GM12878 (cell line): Measurements from ENCODE around the gene ANKRD45. TPM values are rescaled to one million over a fixed set of nuclear protein-coding genes. Genes with fewer than 3 reads are reported as not detected.

ENCODE experiments used
- ATAC-seq: fragments of 200-7000 bp; cut with Tn5 transposase; 3 replicates; pipeline ENCODE4 v1.9.1; 2020; ENCODE audit warnings: mild to moderate bottlenecking, moderate library complexity
- BruUV-seq: library from RNA; stranded (reverse); fragments of 400-500 nt; replicated peaks from 2 replicates; lab custom pipeline; 2021; lab: Mats Ljungman, UMichigan
- CTCF ChIA-PET: fragments of 300-600 bp; sonication (Branson Sonifier 250); formaldehyde crosslinking; extraction: SDS; loops from one replicate; lab custom pipeline; 2021; ENCODE audit warnings: inconsistent platforms; lab: Yijun Ruan, JAX
- POLR2A ChIA-PET: fragments of 350-600 bp; formaldehyde crosslinking; extraction: SDS; loops from one replicate; lab custom pipeline; 2021; ENCODE audit warnings: inconsistent platforms; lab: Charles Lee
- RAD21 ChIA-PET: fragments of 300-600 bp; sonication (Branson Sonifier 250); formaldehyde crosslinking; loops from one replicate; lab custom pipeline; 2023; ENCODE audit warnings: antibody characterized with exemption; ENCODE audit not compliant: unreplicated experiment; lab: Charles Lee
- SMC1A ChIA-PET: fragments of 300-600 bp; sonication (Branson Sonifier 250); formaldehyde crosslinking; loops from one replicate; lab custom pipeline; 2023; ENCODE audit not compliant: unreplicated experiment, uncharacterized antibody; lab: Charles Lee
- DNase-seq: peaks from one replicate; pipeline ENCODE4 v3.0.0-alpha.2; 2011; ENCODE audit warnings: low read depth, low spot score
- FAIRE-seq: peaks from 3 replicates; lab custom pipeline; 2011; peaks lifted over from hg19 to GRCh38; lab: Jason Lieb, UNC
- H2AFZ ChIP-seq: 2 replicates; pipeline ENCODE4 v1.6.0; 2011; ENCODE audit warnings: low read depth, low read length, control low read depth; ENCODE audit not compliant: control insufficient read depth
- H3K27ac ChIP-seq: 2 replicates; pipeline ENCODE4 v1.5.1; 2011; ENCODE audit warnings: control low read depth; ENCODE audit not compliant: control insufficient read depth, insufficient read depth
- H3K27me3 ChIP-seq, 2 experiments: replicated peaks in 1 of 2; 2 replicates each; pipeline versions ENCODE4 v1.6.0 to v1.6.1; 2011; ENCODE audit warnings: low read length in 1 of 2; ENCODE audit not compliant: control insufficient read depth in 2 of 2, insufficient read depth in 2 of 2
- H3K36me3 ChIP-seq, 2 experiments: 2 replicates each; pipeline ENCODE4 v1.5.1; 2011; ENCODE audit warnings: low read length in 1 of 2; ENCODE audit not compliant: control insufficient read depth in 2 of 2, insufficient read depth in 2 of 2
- H3K4me1 ChIP-seq: 2 replicates; pipeline ENCODE4 v1.6.1; 2011; ENCODE audit warnings: mild to moderate bottlenecking, low read length, moderate library complexity, mixed read lengths; ENCODE audit not compliant: control insufficient read depth, insufficient read depth
- H3K4me2 ChIP-seq: 2 replicates; pipeline ENCODE4 v1.6.0; 2011; ENCODE audit warnings: control low read depth; ENCODE audit not compliant: control insufficient read depth, insufficient read depth
- H3K4me3 ChIP-seq: fragments of 200-600 bp; sonication (generic); 2 replicates; pipeline ENCODE4 v1.5.1; 2016
- H3K79me2 ChIP-seq: 2 replicates; pipeline ENCODE4 v1.6.0; 2011; ENCODE audit warnings: low read length; ENCODE audit not compliant: control insufficient read depth, insufficient read depth
- H3K9ac ChIP-seq: 2 replicates; pipeline ENCODE4 v1.8.0; 2011; ENCODE audit warnings: low read length, control low read depth, mixed read lengths; ENCODE audit not compliant: control insufficient read depth, insufficient read depth
- H3K9me3 ChIP-seq: replicated peaks from 3 replicates; pipeline ENCODE4 v1.5.1; 2011; ENCODE audit warnings: mild to moderate bottlenecking, low read length; ENCODE audit not compliant: control insufficient read depth, insufficient read depth
- H4K20me1 ChIP-seq: 2 replicates; pipeline ENCODE4 v1.6.0; 2011; ENCODE audit not compliant: control insufficient read depth, insufficient read depth
- BCL11A ChIP-seq: IDR thresholded peaks from 2 replicates; pipeline ENCODE4 v1.6.1; 2011; ENCODE audit warnings: low read depth, low read length
- CBX5 ChIP-seq: sonication (generic); IDR thresholded peaks from 2 replicates; pipeline ENCODE4 v1.6.1; 2016; ENCODE audit warnings: low read depth, moderate library complexity, mild to moderate bottlenecking, inconsistent platforms
- DPF2 ChIP-seq: fragments of 450-650 bp; IDR thresholded peaks from 2 replicates; pipeline ENCODE4 v1.6.1; 2017; ENCODE audit warnings: mild to moderate bottlenecking
- EGR1 ChIP-seq, 2 experiments: IDR thresholded peaks; 1 replicate in 1 of 2; 2 replicates in 1 of 2; pipeline ENCODE4 v1.6.1; 2011 to 2012; ENCODE audit warnings: low read depth in 2 of 2, low read length in 2 of 2, borderline replicate concordance in 1 of 2, mild to moderate bottlenecking in 1 of 2, moderate library complexity in 1 of 2
- IRF4 ChIP-seq: IDR thresholded peaks from 2 replicates; pipeline ENCODE4 v1.6.1; 2011; ENCODE audit warnings: low read depth, low read length
- JUND ChIP-seq: IDR thresholded peaks from 2 replicates; pipeline ENCODE4 v1.6.1; 2012; ENCODE audit warnings: low read depth, mild to moderate bottlenecking, low read length, improper control_type of control experiment, moderate library complexity
- KLF5 ChIP-seq: fragments of 450-650 bp; IDR thresholded peaks from 2 replicates; pipeline ENCODE4 v1.6.1; 2014; ENCODE audit warnings: mild to moderate bottlenecking; ENCODE audit not compliant: partially characterized antibody
- MXI1 ChIP-seq: fragments of 150-350 bp; IDR thresholded peaks from 2 replicates; pipeline ENCODE4 v1.6.1; 2011; ENCODE audit warnings: low read depth, mild to moderate bottlenecking, inconsistent platforms, low read length, improper control_type of control experiment
- MYB ChIP-seq: fragments of 150-350 bp; IDR thresholded peaks from 2 replicates; pipeline ENCODE4 v1.6.1; 2014; ENCODE audit warnings: mild to moderate bottlenecking, low read depth, low read length, borderline replicate concordance
- RAD51 ChIP-seq: fragments of 450-650 bp; IDR thresholded peaks from 2 replicates; pipeline ENCODE4 v1.6.1; 2016; ENCODE audit warnings: moderate library complexity, mild to moderate bottlenecking, inconsistent platforms
- SPI1 ChIP-seq: IDR thresholded peaks from 2 replicates; pipeline ENCODE4 v1.6.1; 2011; ENCODE audit warnings: low read depth, mild to moderate bottlenecking, low read length, moderate library complexity, borderline replicate concordance; ENCODE audit not compliant: insufficient read depth
- STAT1 ChIP-seq: fragments of 450-650 bp; conservative IDR thresholded peaks from 2 replicates; pipeline ENCODE4 v1.6.1; 2014; ENCODE audit warnings: antibody characterized with exemption, mild to moderate bottlenecking
- SUPT20H ChIP-seq: IDR thresholded peaks from 2 replicates; pipeline ENCODE4 v1.6.1; 2011; ENCODE audit warnings: low read depth, mild to moderate bottlenecking, low read length, moderate library complexity, borderline replicate concordance; ENCODE audit not compliant: control insufficient read depth
- WGBS: methylation state at CpG from one replicate; pipeline ENCODE4 v1.1.6; 2016; ENCODE audit warnings: low lambda C conversion rate; ENCODE audit not compliant: insufficient replicate concordance, insufficient coverage; ENCODE audit errors: missing lambda C conversion rate; 5-methylcytosine and 5-hydroxymethylcytosine counted together
- in situ Hi-C: fragments of 300-500 bp; cut with MboI; formaldehyde crosslinking; loops from 9 replicates; pipeline ENCODE4 v1.14.3; 2018; ENCODE audit warnings: mixed read lengths
- intact Hi-C: fragments of 100-400 bp; cut with micrococcal nuclease; formaldehyde crosslinking; loops from one replicate; pipeline ENCODE4 v1.14.2; 2022; ENCODE audit not compliant: unreplicated experiment
- polyA plus RNA-seq, 11 experiments: library from polyadenylated mRNA; depleted of rRNA in 4 of 11; unstranded in 6 of 11; stranded (reverse) in 5 of 11; fragments of >200 nt; fragmentation: Nextera tagmentation in 4 of 11; fragmentation: Illumina TruSeq in 1 of 11; extraction: Ambion mirVana in 4 of 11; extraction: Trizol in 1 of 11; gene quantifications; 1 replicate in 1 of 11; 2 replicates in 10 of 11; pipeline versions ENCODE4 v1.2.1 to v1.2.3, GENCODE V29; 2011 to 2016; ENCODE audit warnings: inconsistent platforms in 2 of 11, missing spikeins in 2 of 11, low read depth in 1 of 11
- total RNA-seq, 4 experiments: library from RNA; depleted of rRNA in 3 of 4; stranded (reverse); fragments of >200 nt in 3 of 4; fragmentation: Illumina TruSeq in 1 of 4; extraction: Trizol in 1 of 4; gene quantifications; 2 replicates each; pipeline versions ENCODE4 v1.2.1 to v1.2.3, GENCODE V29; 2013 to 2021
- TF ChIP-seq, protein P1 (sequence below): IDR thresholded peaks from 2 replicates; pipeline ENCODE4 v1.6.1; 2011; ENCODE audit warnings: low read depth, low read length, improper control_type of control experiment, borderline replicate concordance
- TF ChIP-seq, protein P2 (sequence below): IDR thresholded peaks from 2 replicates; pipeline ENCODE4 v1.6.1; 2011; ENCODE audit warnings: borderline replicate concordance, low read depth, mild to moderate bottlenecking, moderate library complexity, mixed read lengths, low read length; ENCODE audit not compliant: insufficient read depth; ENCODE audit errors: extremely low read length
- TF ChIP-seq, protein P3 (sequence below): fragments of 450-650 bp; IDR thresholded peaks from 2 replicates; pipeline ENCODE4 v1.6.1; 2017; ENCODE audit warnings: low read depth, mild to moderate bottlenecking, moderate library complexity
- TF ChIP-seq, protein P4 (sequence below): fragments of 450-650 bp; IDR thresholded peaks from 2 replicates; pipeline ENCODE4 v1.6.1; 2017; ENCODE audit warnings: borderline replicate concordance

Gene ANKRD45
- total and polyA plus RNA-seq, 10 of the 15 experiments (the other 5 are each of a cell fraction or from before 2014, with no cell fraction given), result 0.04 to 0.15 (median 0.13) TPM; not detected in 5

DNA sequence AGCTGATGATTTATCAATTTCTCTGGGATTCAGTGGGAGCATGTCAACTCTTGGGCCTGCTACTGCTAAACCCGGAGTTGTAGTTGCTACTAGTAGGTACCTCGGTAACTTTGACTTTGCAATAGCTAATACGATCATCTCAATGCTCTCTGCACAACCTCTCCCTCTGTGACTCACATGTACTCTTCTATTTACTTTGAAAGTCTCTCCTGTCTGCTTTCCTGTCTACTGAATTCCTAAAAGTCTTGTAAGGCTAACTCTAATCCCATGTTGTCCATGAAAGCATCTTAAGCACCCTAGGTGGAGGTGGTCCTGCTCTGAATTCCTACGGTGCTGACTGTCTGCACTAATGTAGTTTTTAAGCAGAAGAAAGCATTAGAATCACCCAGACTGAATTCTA lies 96.1 kb downstream of the ANKRD45 start:
- intact Hi-C loops, result no loop called here
- no peaks in the 10 kb centered on the region for H3K36me3 ChIP-seq
- no peak overlapping the region for H3K9ac ChIP-seq
- ChIA-PET POLR2A (interaction anchor here (0.5 kb wide), 1 partner anchor 155 kb away, joined by 3 read pairs; no protein-coding TSS in a partner anchor), RAD21 (no interaction called here), CTCF (no interaction called here), SMC1A (no interaction called here)
- no peaks in the 10 kb centered on the region for H4K20me1 ChIP-seq
- no peaks in the 10 kb centered on the region for H3K79me2 ChIP-seq
- ATAC-seq (no peak), FAIRE-seq (no peak)
- BruUV-seq, result no TSS peak
- no peak overlapping the region for H3K27ac ChIP-seq
- no peaks in the 10 kb centered on the region for H3K4me1 ChIP-seq
- no peak overlapping the region for H2AFZ ChIP-seq
- TF ChIP-seq STAT1, result no peak
- TF ChIP-seq CBX5, result no peak
- TF ChIP-seq EGR1 (IDR thresholded peaks at IDR 0.05; ENCODE audit: borderline replicate concordance in 1 of 2, low read depth in 2 of 2, low read length in 2 of 2), result no peak
- no peak for TF ChIP-seq KLF5
- no peak for TF ChIP-seq SPI1
- TF ChIP-seq, protein P1, sequence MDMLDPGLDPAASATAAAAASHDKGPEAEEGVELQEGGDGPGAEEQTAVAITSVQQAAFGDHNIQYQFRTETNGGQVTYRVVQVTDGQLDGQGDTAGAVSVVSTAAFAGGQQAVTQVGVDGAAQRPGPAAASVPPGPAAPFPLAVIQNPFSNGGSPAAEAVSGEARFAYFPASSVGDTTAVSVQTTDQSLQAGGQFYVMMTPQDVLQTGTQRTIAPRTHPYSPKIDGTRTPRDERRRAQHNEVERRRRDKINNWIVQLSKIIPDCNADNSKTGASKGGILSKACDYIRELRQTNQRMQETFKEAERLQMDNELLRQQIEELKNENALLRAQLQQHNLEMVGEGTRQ, result no peak
- TF ChIP-seq DPF2, result no peak
- TF ChIP-seq, protein P2, sequence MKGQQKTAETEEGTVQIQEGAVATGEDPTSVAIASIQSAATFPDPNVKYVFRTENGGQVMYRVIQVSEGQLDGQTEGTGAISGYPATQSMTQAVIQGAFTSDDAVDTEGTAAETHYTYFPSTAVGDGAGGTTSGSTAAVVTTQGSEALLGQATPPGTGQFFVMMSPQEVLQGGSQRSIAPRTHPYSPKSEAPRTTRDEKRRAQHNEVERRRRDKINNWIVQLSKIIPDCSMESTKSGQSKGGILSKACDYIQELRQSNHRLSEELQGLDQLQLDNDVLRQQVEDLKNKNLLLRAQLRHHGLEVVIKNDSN, result no peak
- TF ChIP-seq IRF4, result no peak
- no peak for TF ChIP-seq MXI1
- TF ChIP-seq BCL11A, result no peak
- no peak for TF ChIP-seq RAD51
- TF ChIP-seq, protein P3, sequence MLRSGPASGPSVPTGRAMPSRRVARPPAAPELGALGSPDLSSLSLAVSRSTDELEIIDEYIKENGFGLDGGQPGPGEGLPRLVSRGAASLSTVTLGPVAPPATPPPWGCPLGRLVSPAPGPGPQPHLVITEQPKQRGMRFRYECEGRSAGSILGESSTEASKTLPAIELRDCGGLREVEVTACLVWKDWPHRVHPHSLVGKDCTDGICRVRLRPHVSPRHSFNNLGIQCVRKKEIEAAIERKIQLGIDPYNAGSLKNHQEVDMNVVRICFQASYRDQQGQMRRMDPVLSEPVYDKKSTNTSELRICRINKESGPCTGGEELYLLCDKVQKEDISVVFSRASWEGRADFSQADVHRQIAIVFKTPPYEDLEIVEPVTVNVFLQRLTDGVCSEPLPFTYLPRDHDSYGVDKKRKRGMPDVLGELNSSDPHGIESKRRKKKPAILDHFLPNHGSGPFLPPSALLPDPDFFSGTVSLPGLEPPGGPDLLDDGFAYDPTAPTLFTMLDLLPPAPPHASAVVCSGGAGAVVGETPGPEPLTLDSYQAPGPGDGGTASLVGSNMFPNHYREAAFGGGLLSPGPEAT, result no peak
- no peak for TF ChIP-seq JUND
- TF ChIP-seq, protein P4, sequence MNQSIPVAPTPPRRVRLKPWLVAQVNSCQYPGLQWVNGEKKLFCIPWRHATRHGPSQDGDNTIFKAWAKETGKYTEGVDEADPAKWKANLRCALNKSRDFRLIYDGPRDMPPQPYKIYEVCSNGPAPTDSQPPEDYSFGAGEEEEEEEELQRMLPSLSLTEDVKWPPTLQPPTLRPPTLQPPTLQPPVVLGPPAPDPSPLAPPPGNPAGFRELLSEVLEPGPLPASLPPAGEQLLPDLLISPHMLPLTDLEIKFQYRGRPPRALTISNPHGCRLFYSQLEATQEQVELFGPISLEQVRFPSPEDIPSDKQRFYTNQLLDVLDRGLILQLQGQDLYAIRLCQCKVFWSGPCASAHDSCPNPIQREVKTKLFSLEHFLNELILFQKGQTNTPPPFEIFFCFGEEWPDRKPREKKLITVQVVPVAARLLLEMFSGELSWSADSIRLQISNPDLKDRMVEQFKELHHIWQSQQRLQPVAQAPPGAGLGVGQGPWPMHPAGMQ, result no peak
- TF ChIP-seq SUPT20H, result no peak
- TF ChIP-seq MYB, result no peak
- TF ChIP-seq, all 136 proteins: peak for 0
- Histone ChIP-seq H3K4me2 (no peak overlapping the region), H3K9me3 (no peaks in the 10 kb centered on the region), H3K4me3 (no peak overlapping the region), H3K27me3 (no peaks in the 10 kb centered on the region; a peak in 1 of 4 replicates)
- DNase-seq, result no peak
- in situ Hi-C loops, result no loop called here
- 89% methylated on average over 4 of the region's 4 CpGs for WGBS
